ENCODE measurements around the gene ZNF154.

Gene ZNF154
- long read RNA-seq, result 0 reads

- DNase-seq (ENCODE audit: low read depth in 1 of 2, low spot score in 1 of 2), result no peak
- Histone ChIP-seq H3K27ac (replicated peaks) (no peak within 1 kb of the TSS), H3K27me3 (ENCODE audit: insufficient read depth, poor library complexity, severe bottlenecking) (no peaks in the 10 kb centered on the region), H3K4me3 (replicated peaks; ENCODE audit: insufficient read depth, low read length) (no peak within 1 kb of the TSS)
- TF ChIP-seq SPI1 (IDR thresholded peaks at IDR 0.05; ENCODE audit: borderline replicate concordance, low read depth) (no peak), REST (IDR thresholded peaks at IDR 0.05; ENCODE audit: insufficient replicate concordance, low read depth) (no peak), CTCF (IDR thresholded peaks at IDR 0.05; ENCODE audit: insufficient read depth, low read length) (no peak), POLR2AphosphoS5 (IDR thresholded peaks at IDR 0.05; ENCODE audit: low read depth) (no peak), GABPA (IDR thresholded peaks at IDR 0.05; ENCODE audit: low read depth) (no peak)
These were observed at the start of gene ZNF154 for GRCh38 chr19:57708641-57709361. Gene ZNF154, minus strand, starts transcription at chr19:57709204. Its CDS starts 233 bp downstream, at chr19:57708971.

GRCh38 chr19:57757941-57758340, 48.9 kb upstream of the ZNF154 start:
- no peaks in the 10 kb centered on the region for H3K27me3 ChIP-seq (ENCODE audit: insufficient read depth, poor library complexity, severe bottlenecking)

More at GRCh38 chr19:57757941-57758340, 48.9 kb upstream of the ZNF154 start:
- no peak overlapping the region for H3K27ac ChIP-seq (replicated peaks)
- TF ChIP-seq CTCF (IDR thresholded peaks at IDR 0.05; ENCODE audit: insufficient read depth, low read length), result no peak
- TF ChIP-seq REST (IDR thresholded peaks at IDR 0.05; ENCODE audit: insufficient replicate concordance, low read depth), result no peak
- no peak for TF ChIP-seq POLR2AphosphoS5 (IDR thresholded peaks at IDR 0.05; ENCODE audit: low read depth)
- no peak for TF ChIP-seq GABPA (IDR thresholded peaks at IDR 0.05; ENCODE audit: low read depth)
- no peak for TF ChIP-seq SPI1 (IDR thresholded peaks at IDR 0.05; ENCODE audit: borderline replicate concordance, low read depth)
- no peak overlapping the region for H3K4me3 ChIP-seq (replicated peaks; ENCODE audit: insufficient read depth, low read length)
- DNase-seq (ENCODE audit: low read depth in 1 of 2, low spot score in 1 of 2), result no peak

Data from HL-60 (cell line).